ENCODE data around the gene EIF2S2.

The EIF2S2 gene

GRCh38 chr20:34061695-34062094, 50.3 kb downstream of the EIF2S2 start:
- no peak for DNase-seq

- DNase-seq = no peak
Measured at GRCh38 chr20:34060970-34061369, 51.1 kb downstream of the EIF2S2 start.

GRCh38 chr20:34058831-34059230, 53.2 kb downstream of the EIF2S2 start:
- DNase-seq = no peak

- DNase-seq = no peak
Measured at GRCh38 chr20:34055290-34055689, 56.8 kb downstream of the EIF2S2 start.

GRCh38 chr20:34052414-34052813, 59.6 kb downstream of the EIF2S2 start:
- no peak for DNase-seq

- no peak for DNase-seq
Measured at GRCh38 chr20:34049897-34050695, 61.9 kb downstream of the EIF2S2 start.

GRCh38 chr20:34049389-34049788, 62.7 kb downstream of the EIF2S2 start:
- DNase-seq = no peak

GRCh38 chr20:34047917-34048316, 64.1 kb downstream of the EIF2S2 start:
- no peak for DNase-seq

GRCh38 chr20:34047010-34047687, 64.9 kb downstream of the EIF2S2 start:
- no peak for DNase-seq

GRCh38 chr20:34045930-34046725, 65.9 kb downstream of the EIF2S2 start:
- no peak for DNase-seq

- peak; percentile 16 for DNase-seq
Measured at GRCh38 chr20:34045294-34045693, 66.7 kb downstream of the EIF2S2 start.

GRCh38 chr20:34043025-34043424, 69.0 kb downstream of the EIF2S2 start:
- DNase-seq = no peak

GRCh38 chr20:34042262-34042661, 69.8 kb downstream of the EIF2S2 start:
- no peak for DNase-seq

GRCh38 chr20:34041226-34041625, 70.8 kb downstream of the EIF2S2 start:
- DNase-seq = no peak

GRCh38 chr20:34040300-34040995, 71.6 kb downstream of the EIF2S2 start:
- DNase-seq = no peak
